Activated T-cell treated with anti-CD3 and anti-CD28 coated beads, Interleukin-2, amount 50 U/mL, for 4 hours (primary cell): ENCODE results near the gene IFNG-AS1. TPM values are rescaled to one million over a fixed set of nuclear protein-coding genes. Genes with fewer than 3 reads are reported as not detected.
A peak's percentile ranks its signal among the peaks of the same experiment; 100 is the strongest.

ENCODE experiments used
- ATAC-seq, 2 donors: fragments of 200-7000 bp; cut with Tn5 transposase; one replicate each; pipeline ENCODE4 v1.10.0; 2021
- DNase-seq: peaks from one replicate; pipeline ENCODE4 v3.0.0-alpha.2; 2020
- H3K27me3 Mint-ChIP-seq: one replicate; pipeline ENCODE4 v1.8.0; 2021; ENCODE audit warnings: low read depth, mixed read lengths
- H3K36me3 Mint-ChIP-seq: one replicate; pipeline ENCODE4 v1.8.0; 2022; ENCODE audit warnings: mixed read lengths; ENCODE audit not compliant: insufficient read depth
- H3K4me1 Mint-ChIP-seq: one replicate; pipeline ENCODE4 v1.8.0; 2021; ENCODE audit warnings: low read depth, mixed read lengths
- H3K4me3 Mint-ChIP-seq: one replicate; pipeline ENCODE4 v1.8.0; 2021; ENCODE audit warnings: mild to moderate bottlenecking, moderate library complexity, mixed read lengths
- H3K9me3 Mint-ChIP-seq: one replicate; pipeline ENCODE4 v1.8.0; 2021; ENCODE audit warnings: mixed read lengths
- total RNA-seq, 3 donors: library from RNA; stranded (reverse); gene quantifications; one replicate each; pipeline ENCODE4 v1.2.1, GENCODE V29; 2021

IFNG-AS1 gene
- under 1 TPM in 1 of 3 donors, not detected in 2; 0.95 TPM for total RNA-seq

- no peaks in the 10 kb centered on the region for H3K36me3 Mint-ChIP-seq
- peak within 1 kb of the TSS; percentile 58 for H3K4me3 Mint-ChIP-seq
- DNase-seq, result no peak
- no peak for ATAC-seq
- peaks cover 4% of the 10 kb centered on the region for H3K9me3 Mint-ChIP-seq
- peaks cover 38% of the 10 kb centered on the region for H3K4me1 Mint-ChIP-seq
- no peaks in the 10 kb centered on the region for H3K27me3 Mint-ChIP-seq
These were observed at the start of gene IFNG-AS1 for GRCh38 chr12:67989184-67989920. TSS of gene IFNG-AS1 (plus strand) at chr12:67989447.

- peaks cover 4% of the 10 kb centered on the region for H3K27me3 Mint-ChIP-seq
- no peaks in the 10 kb centered on the region for H3K36me3 Mint-ChIP-seq
- DNase-seq (no peak), ATAC-seq (no peak)
- H3K9me3 Mint-ChIP-seq, result no peaks in the 10 kb centered on the region
- H3K4me3 Mint-ChIP-seq, result no peak overlapping the region
- H3K4me1 Mint-ChIP-seq, result no peaks in the 10 kb centered on the region
These were observed 49.6 kb upstream of the IFNG-AS1 start for GRCh38 chr12:67939611-67940010.

- H3K9me3 Mint-ChIP-seq, result no peaks in the 10 kb centered on the region
- ATAC-seq, result no peak
These were observed 48.4 kb upstream of the IFNG-AS1 start for GRCh38 chr12:67940780-67941243.

GRCh38 chr12:67942724-67943123 is 46.5 kb upstream of the IFNG-AS1 start:
- Mint-ChIP-seq H3K4me1 (no peaks in the 10 kb centered on the region), H3K4me3 (no peak overlapping the region), H3K36me3 (no peaks in the 10 kb centered on the region), H3K9me3 (no peaks in the 10 kb centered on the region), H3K27me3 (peaks cover 4% of the 10 kb centered on the region)
- no peak for DNase-seq
- no peak for ATAC-seq

More at GRCh38 chr12:67940780-67941243, 48.4 kb upstream of the IFNG-AS1 start:
- Mint-ChIP-seq H3K4me1 (no peaks in the 10 kb centered on the region), H3K27me3 (peaks cover 4% of the 10 kb centered on the region), H3K4me3 (no peak overlapping the region), H3K36me3 (no peaks in the 10 kb centered on the region)
- DNase-seq, result no peak

GRCh38 chr12:67943141-67943892 is 45.9 kb upstream of the IFNG-AS1 start:
- no peaks in the 10 kb centered on the region for H3K9me3 Mint-ChIP-seq
- H3K4me3 Mint-ChIP-seq, result no peak overlapping the region
- H3K36me3 Mint-ChIP-seq, result no peaks in the 10 kb centered on the region
- no peaks in the 10 kb centered on the region for H3K4me1 Mint-ChIP-seq
- DNase-seq (peak; percentile 59), ATAC-seq (peak; percentile 69 to 80)
- peaks cover 4% of the 10 kb centered on the region for H3K27me3 Mint-ChIP-seq

- ATAC-seq, result no peak
- no peak for DNase-seq
- Mint-ChIP-seq H3K36me3 (no peaks in the 10 kb centered on the region), H3K27me3 (peaks cover 4% of the 10 kb centered on the region), H3K9me3 (no peaks in the 10 kb centered on the region), H3K4me1 (no peaks in the 10 kb centered on the region), H3K4me3 (no peak overlapping the region)
These were observed 45.2 kb upstream of the IFNG-AS1 start for GRCh38 chr12:67944093-67944492.

GRCh38 chr12:67952787-67953186 is 36.5 kb upstream of the IFNG-AS1 start:
- no peaks in the 10 kb centered on the region for H3K27me3 Mint-ChIP-seq
- H3K9me3 Mint-ChIP-seq, result no peaks in the 10 kb centered on the region
- no peak overlapping the region for H3K4me3 Mint-ChIP-seq
- ATAC-seq, result no peak
- no peaks in the 10 kb centered on the region for H3K4me1 Mint-ChIP-seq
- no peak for DNase-seq
- no peaks in the 10 kb centered on the region for H3K36me3 Mint-ChIP-seq

GRCh38 chr12:67957383-67957782 is 31.9 kb upstream of the IFNG-AS1 start:
- Mint-ChIP-seq H3K4me3 (no peak overlapping the region), H3K36me3 (no peaks in the 10 kb centered on the region), H3K9me3 (no peaks in the 10 kb centered on the region), H3K27me3 (no peaks in the 10 kb centered on the region), H3K4me1 (no peaks in the 10 kb centered on the region)
- DNase-seq (no peak), ATAC-seq (no peak)

- DNase-seq (no peak), ATAC-seq (no peak)
- Mint-ChIP-seq H3K4me3 (no peak overlapping the region), H3K27me3 (no peaks in the 10 kb centered on the region), H3K9me3 (no peaks in the 10 kb centered on the region), H3K4me1 (no peaks in the 10 kb centered on the region), H3K36me3 (no peaks in the 10 kb centered on the region)
These were observed 31.1 kb upstream of the IFNG-AS1 start for GRCh38 chr12:67958187-67958586.

- no peak for DNase-seq
- H3K36me3 Mint-ChIP-seq, result no peaks in the 10 kb centered on the region
- H3K27me3 Mint-ChIP-seq, result no peaks in the 10 kb centered on the region
- H3K4me3 Mint-ChIP-seq, result no peak overlapping the region
- no peak for ATAC-seq
- H3K9me3 Mint-ChIP-seq, result no peaks in the 10 kb centered on the region
- no peaks in the 10 kb centered on the region for H3K4me1 Mint-ChIP-seq
These were observed 24.8 kb upstream of the IFNG-AS1 start for GRCh38 chr12:67964456-67964855.

- Mint-ChIP-seq H3K27me3 (no peaks in the 10 kb centered on the region), H3K36me3 (no peaks in the 10 kb centered on the region), H3K4me1 (no peaks in the 10 kb centered on the region), H3K9me3 (no peaks in the 10 kb centered on the region), H3K4me3 (no peak overlapping the region)
- ATAC-seq (no peak), DNase-seq (no peak)
These were observed 22.7 kb upstream of the IFNG-AS1 start for GRCh38 chr12:67966560-67966959.

- Mint-ChIP-seq H3K36me3 (no peaks in the 10 kb centered on the region), H3K4me3 (no peak overlapping the region), H3K27me3 (no peaks in the 10 kb centered on the region), H3K9me3 (no peaks in the 10 kb centered on the region), H3K4me1 (no peaks in the 10 kb centered on the region)
- DNase-seq (no peak), ATAC-seq (no peak)
These were observed 20.9 kb upstream of the IFNG-AS1 start for GRCh38 chr12:67968321-67968720.

GRCh38 chr12:67968725-67969124 is 20.5 kb upstream of the IFNG-AS1 start:
- no peaks in the 10 kb centered on the region for H3K36me3 Mint-ChIP-seq
- H3K9me3 Mint-ChIP-seq, result no peaks in the 10 kb centered on the region
- ATAC-seq (no peak), DNase-seq (no peak)
- no peaks in the 10 kb centered on the region for H3K27me3 Mint-ChIP-seq
- H3K4me3 Mint-ChIP-seq, result no peak overlapping the region
- H3K4me1 Mint-ChIP-seq, result no peaks in the 10 kb centered on the region

- ATAC-seq (no peak), DNase-seq (no peak)
- peaks cover 2% of the 10 kb centered on the region for H3K27me3 Mint-ChIP-seq
- H3K9me3 Mint-ChIP-seq, result no peaks in the 10 kb centered on the region
- no peak overlapping the region for H3K4me3 Mint-ChIP-seq
- H3K4me1 Mint-ChIP-seq, result no peaks in the 10 kb centered on the region
- H3K36me3 Mint-ChIP-seq, result no peaks in the 10 kb centered on the region
These were observed 20.0 kb upstream of the IFNG-AS1 start for GRCh38 chr12:67969134-67969802.
